ENCODE results near the gene B4GALT2. TPM values are rescaled to one million over a fixed set of nuclear protein-coding genes. Genes with fewer than 3 reads are reported as not detected.

B4GALT2 gene
- 10 to 100 TPM in 1 of 2 experiments, 1 to 10 TPM in 1; 9.7 to 10.3 TPM for total RNA-seq

GRCh38 chr1:43978551-43979260 is at the start of gene B4GALT2:
B4GALT2 (plus strand) TSS chr1:43979210; CDS start chr1:43981161, 1,951 bp downstream.

GRCh38 chr1:43933386-43934100 is 45.5 kb upstream of the B4GALT2 start, which contains the start of gene ARTN:
ARTN (plus strand) TSS chr1:43933801; CDS start chr1:43935657, 1,856 bp downstream.

GRCh38 chr1:43946236-43947060 is 32.6 kb upstream of the B4GALT2 start, which contains the start of gene IPO13:
IPO13 (plus strand) TSS chr1:43946950; CDS start chr1:43947601, 651 bp downstream.

DNA sequence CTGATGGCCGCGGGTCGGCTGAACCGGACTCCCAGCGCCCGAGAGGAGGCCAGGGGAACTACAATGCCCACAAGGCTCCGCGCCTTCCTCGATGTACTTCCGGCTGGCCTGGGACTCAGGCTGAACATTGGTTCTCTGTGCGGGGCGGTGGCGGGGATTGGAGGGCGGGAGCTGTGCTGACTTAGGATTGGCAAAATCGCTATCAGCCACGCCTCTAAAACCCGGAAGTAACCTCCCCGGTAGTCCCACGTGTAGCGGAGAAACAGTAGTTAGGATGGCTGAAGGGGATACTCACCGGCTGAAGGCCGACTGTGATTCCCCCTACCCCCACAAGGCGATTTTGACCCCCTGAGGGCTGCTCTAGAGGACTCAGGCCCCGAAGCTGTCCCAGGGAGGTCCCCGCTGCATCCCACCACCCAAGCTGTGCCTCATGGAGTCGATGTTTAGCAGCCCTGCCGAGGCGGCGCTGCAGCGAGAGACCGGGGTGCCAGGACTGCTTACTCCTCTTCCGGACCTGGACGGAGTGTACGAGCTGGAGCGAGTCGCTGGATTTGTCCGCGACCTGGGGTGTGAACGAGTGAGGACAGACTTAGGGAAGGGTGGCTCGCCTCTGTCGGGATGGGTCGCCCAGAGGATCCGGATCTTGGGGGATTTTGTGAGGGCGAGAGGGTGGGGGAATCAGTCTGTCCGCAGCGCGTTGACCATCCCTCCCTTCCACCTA is 9.1 kb upstream of the B4GALT2 start, which contains the start of gene DPH2:
Gene DPH2 (plus strand): TSS at position 265 of the 721 bp plus-strand sequence. CDS start 166 bp downstream, at position 431.

GRCh38 chr1:43974443-43975248 is 4.4 kb upstream of the B4GALT2 start, which contains the start of gene ATP6V0B:
ATP6V0B (plus strand) TSS chr1:43974960; CDS start chr1:43975041, 81 bp downstream.

GRCh38 chr1:43991476-43992231 is 12.6 kb downstream of the B4GALT2 start, which contains the start of gene CCDC24:
CCDC24 (plus strand) TSS chr1:43991599; CDS start chr1:43991879, 280 bp downstream.

GRCh38 chr1:44031252-44032169 is 52.5 kb downstream of the B4GALT2 start, which contains the start of gene SLC6A9:
SLC6A9 (minus strand) TSS chr1:44031462; CDS start chr1:44024277, 7,185 bp downstream.

Other genes with a start within 250 kb of the B4GALT2 start
- gene ARTN, start 45.4 kb upstream of the B4GALT2 start, total RNA-seq, result under 1 TPM; 0.14 to 0.53 TPM
- gene IPO13, start 32.3 kb upstream of the B4GALT2 start, total RNA-seq, result 10 to 100 TPM; 23.9 to 27.0 TPM
- gene DPH2, start 9.2 kb upstream of the B4GALT2 start, total RNA-seq, result 10 to 100 TPM; 26.0 to 27.0 TPM
- 10 to 100 TPM; 94.1 to 97.3 TPM for gene ATP6V0B, start 4.2 kb upstream of the B4GALT2 start, total RNA-seq
- under 1 TPM; 0.50 to 0.65 TPM for gene CCDC24, start 12.4 kb downstream of the B4GALT2 start, total RNA-seq
- 1 to 10 TPM; 4.6 to 5.1 TPM for gene SLC6A9, start 52.3 kb downstream of the B4GALT2 start, total RNA-seq
- not detected for gene KLF17, start 139.6 kb downstream of the B4GALT2 start, total RNA-seq
- not detected for gene KLF18, start 162.4 kb downstream of the B4GALT2 start, total RNA-seq
- 10 to 100 TPM; 41.0 to 47.3 TPM for gene DMAP1, start 234.3 kb downstream of the B4GALT2 start, total RNA-seq